GM18861 (cell line): ENCODE measurements around the gene ZNF619.
"Not testable (repeated sequence)": the region's sequence is repeated elsewhere in the genome, so short reads cannot be mapped to it uniquely, and the experiment has no call there.

ENCODE experiments used
- ATAC-seq: cut with Tn5 transposase; IDR thresholded peaks from one replicate; pipeline ENCODE4 v1.9.1; 2021; ENCODE audit not compliant: unreplicated experiment

ZNF619 gene

GRCh38 chr3:40476478-40477470, at the start of gene ZNF619:
TSS of gene ZNF619 (plus strand) at chr3:40477122. CDS start at chr3:40477980, 858 bp downstream.
- ATAC-seq: peak; percentile 70

- ATAC-seq: no peak
These were observed 44.1 kb upstream of the ZNF619 start for GRCh38 chr3:40432793-40433192.

- no peak for ATAC-seq
These were observed 39.0 kb upstream of the ZNF619 start for GRCh38 chr3:40437889-40438288.

- no peak for ATAC-seq
These were observed 31.9 kb upstream of the ZNF619 start for GRCh38 chr3:40445062-40445461.

GRCh38 chr3:40445880-40446279, 31.0 kb upstream of the ZNF619 start:
- ATAC-seq: no peak

- ATAC-seq: no peak
These were observed 26.5 kb upstream of the ZNF619 start for GRCh38 chr3:40450438-40450837.

- ATAC-seq: no peak
These were observed 25.4 kb upstream of the ZNF619 start for GRCh38 chr3:40451551-40451950.

GRCh38 chr3:40452057-40452456, 24.9 kb upstream of the ZNF619 start:
- ATAC-seq: no peak

GRCh38 chr3:40452562-40452875, 24.4 kb upstream of the ZNF619 start:
- ATAC-seq: no peak

- peak; percentile 91 for ATAC-seq
These were observed 23.8 kb upstream of the ZNF619 start for GRCh38 chr3:40452876-40453730.

GRCh38 chr3:40453933-40454332, 23.0 kb upstream of the ZNF619 start:
- no peak for ATAC-seq

GRCh38 chr3:40455328-40455727, 21.6 kb upstream of the ZNF619 start:
- no peak for ATAC-seq

- ATAC-seq: no peak
These were observed 20.5 kb upstream of the ZNF619 start for GRCh38 chr3:40456279-40456939.

GRCh38 chr3:40456940-40457823, 19.7 kb upstream of the ZNF619 start, which contains the start of gene RPL14:
TSS of gene RPL14 (plus strand) at chr3:40457339. CDS start at chr3:40457472, 133 bp downstream.
- peak; percentile 63 for ATAC-seq

GRCh38 chr3:40458473-40458872, 18.4 kb upstream of the ZNF619 start:
- ATAC-seq: no peak

- ATAC-seq: not testable (repeated sequence)
These were observed 16.4 kb upstream of the ZNF619 start for GRCh38 chr3:40460481-40460880.

GRCh38 chr3:40461161-40461560, 15.8 kb upstream of the ZNF619 start:
- ATAC-seq: no peak

- not testable (repeated sequence) for ATAC-seq
These were observed 14.1 kb upstream of the ZNF619 start for GRCh38 chr3:40462838-40463237.

- ATAC-seq: no peak
These were observed 13.3 kb upstream of the ZNF619 start for GRCh38 chr3:40463579-40463978.
